ENCODE measurements around the gene ZCCHC24.

ZCCHC24 gene

GRCh38 chr10:79348640-79348988, 96.8 kb downstream of the ZCCHC24 start:
- H4K20me1 ChIP-seq (ENCODE audit: control insufficient read depth, insufficient read depth, low read depth, low read length): peaks cover 28% of the 10 kb centered on the region; the same call in 1 of the 2 replicates
- H3K79me2 ChIP-seq (ENCODE audit: control insufficient read depth, low read length): peaks cover 42% of the 10 kb centered on the region
- H3K4me1 ChIP-seq (ENCODE audit: control insufficient read depth, low read length): peaks cover 25% of the 10 kb centered on the region
- no peaks in the 10 kb centered on the region for H3K9me2 ChIP-seq (replicated peaks; ENCODE audit: control insufficient read depth, low read length)
- H3F3A ChIP-seq (ENCODE audit: control insufficient read depth, insufficient read depth): no peaks in the 10 kb centered on the region
- no peaks in the 10 kb centered on the region for H3K9me3 ChIP-seq (ENCODE audit: control insufficient read depth, insufficient read depth, low read length)
- TF ChIP-seq CTCF (IDR thresholded peaks at IDR 0.05; ENCODE audit: low read depth, low read length, poor library complexity, severe bottlenecking): no peak
- TF ChIP-seq EZH2phosphoT487 (IDR thresholded peaks at IDR 0.05; ENCODE audit: borderline replicate concordance, low read length): no peak
- no peak overlapping the region for H3K27ac ChIP-seq (ENCODE audit: low read depth, low read length)
- H3K27me3 ChIP-seq (ENCODE audit: control insufficient read depth, low read length): no peaks in the 10 kb centered on the region
- peak overlapping the region; percentile 90 for H3K4me3 ChIP-seq (ENCODE audit: low read length)
- H3K4me2 ChIP-seq (ENCODE audit: low read length): peak overlapping the region; percentile 80
- H3K36me3 ChIP-seq (ENCODE audit: control insufficient read depth, low read length): peaks cover 60% of the 10 kb centered on the region

- Histone ChIP-seq H3K27me3 (ENCODE audit: control insufficient read depth, low read length) (no peaks in the 10 kb centered on the region), H3K4me2 (ENCODE audit: low read length) (peak overlapping the region; percentile 80), H3K36me3 (ENCODE audit: control insufficient read depth, low read length) (peaks cover 55% of the 10 kb centered on the region), H3K9me3 (ENCODE audit: control insufficient read depth, insufficient read depth, low read length) (no peaks in the 10 kb centered on the region), H3K4me1 (ENCODE audit: control insufficient read depth, low read length) (peaks cover 25% of the 10 kb centered on the region), H3K27ac (ENCODE audit: low read depth, low read length) (peak overlapping the region; percentile 70), H3K79me2 (ENCODE audit: control insufficient read depth, low read length) (peaks cover 40% of the 10 kb centered on the region), H3F3A (ENCODE audit: control insufficient read depth, insufficient read depth) (no peaks in the 10 kb centered on the region), H4K20me1 (ENCODE audit: control insufficient read depth, insufficient read depth, low read depth, low read length) (peaks cover 28% of the 10 kb centered on the region; the same call in 1 of the 2 replicates), H3K4me3 (ENCODE audit: low read length) (peak overlapping the region; percentile 90), H3K9me2 (replicated peaks; ENCODE audit: control insufficient read depth, low read length) (no peaks in the 10 kb centered on the region)
- TF ChIP-seq EZH2phosphoT487 (IDR thresholded peaks at IDR 0.05; ENCODE audit: borderline replicate concordance, low read length) (no peak), CTCF (IDR thresholded peaks at IDR 0.05; ENCODE audit: low read depth, low read length, poor library complexity, severe bottlenecking) (no peak)
Measured at GRCh38 chr10:79347894-79348639, 97.4 kb downstream of the ZCCHC24 start.

GRCh38 chr10:79347226-79347893, 98.1 kb downstream of the ZCCHC24 start, which contains the start of gene PPIF:
Gene PPIF (plus strand): TSS chr10:79347469. CDS start chr10:79347549, 80 bp downstream.
- Histone ChIP-seq H3K79me2 (ENCODE audit: control insufficient read depth, low read length) (peaks cover 40% of the 10 kb centered on the region), H3F3A (ENCODE audit: control insufficient read depth, insufficient read depth) (no peaks in the 10 kb centered on the region), H3K4me2 (ENCODE audit: low read length) (peak within 1 kb of the TSS; percentile 80), H4K20me1 (ENCODE audit: control insufficient read depth, insufficient read depth, low read depth, low read length) (peaks cover 28% of the 10 kb centered on the region; the same call in 1 of the 2 replicates), H3K27me3 (ENCODE audit: control insufficient read depth, low read length) (no peaks in the 10 kb centered on the region), H3K27ac (ENCODE audit: low read depth, low read length) (peak within 1 kb of the TSS; percentile 70), H3K4me3 (ENCODE audit: low read length) (peak within 1 kb of the TSS; percentile 90), H3K4me1 (ENCODE audit: control insufficient read depth, low read length) (peaks cover 25% of the 10 kb centered on the region), H3K9me2 (replicated peaks; ENCODE audit: control insufficient read depth, low read length) (no peaks in the 10 kb centered on the region), H3K9me3 (ENCODE audit: control insufficient read depth, insufficient read depth, low read length) (no peaks in the 10 kb centered on the region), H3K36me3 (ENCODE audit: control insufficient read depth, low read length) (peaks cover 48% of the 10 kb centered on the region)
- TF ChIP-seq CTCF (IDR thresholded peaks at IDR 0.05; ENCODE audit: low read depth, low read length, poor library complexity, severe bottlenecking): peak; percentile 81
- TF ChIP-seq EZH2phosphoT487 (IDR thresholded peaks at IDR 0.05; ENCODE audit: borderline replicate concordance, low read length): no peak

Measured in DOHH2 (cell line).